ENCODE results near the gene VWA5B1. TPM values are rescaled to one million over a fixed set of nuclear protein-coding genes. Genes with fewer than 3 reads are reported as not detected.
"Not testable (repeated sequence)": the region's sequence is repeated elsewhere in the genome, so short reads cannot be mapped to it uniquely, and the experiment has no call there.

The VWA5B1 gene
- total and polyA plus RNA-seq, 10 of the 15 experiments (the other 5 are each of a cell fraction or from before 2014, with no cell fraction given) = under 0.01 to 0.05 (median 0.01) TPM; not detected in 7

DNA sequence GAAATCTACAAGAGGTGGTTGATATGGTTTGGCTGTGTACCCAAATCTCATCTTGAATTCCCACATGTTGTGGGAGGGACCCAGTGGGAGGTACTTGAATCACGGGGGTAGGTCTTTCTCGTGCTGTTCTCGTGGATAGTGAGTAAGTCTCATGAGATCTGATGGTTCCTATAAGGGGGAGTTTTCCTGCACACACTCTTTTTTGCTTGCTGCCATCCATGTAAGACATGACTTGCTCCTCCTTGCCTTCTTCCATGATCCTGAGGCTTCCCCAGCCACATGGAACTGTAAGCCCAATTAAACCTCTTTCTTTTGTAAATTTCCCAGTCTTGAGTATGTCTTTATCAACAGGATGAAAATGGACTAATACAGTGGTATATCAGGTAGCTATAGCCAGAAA, 5.2 kb upstream of the VWA5B1 start (continued):
- TF ChIP-seq ZNF24 (IDR thresholded peaks at IDR 0.05) (no peak), PAX5 (IDR thresholded peaks at IDR 0.05; ENCODE audit: borderline replicate concordance, low read depth, low read length) (no peak), RCOR1 (conservative IDR thresholded peaks at IDR 0.05; ENCODE audit: low read depth, low read length) (no peak), ATF7 (IDR thresholded peaks at IDR 0.05; ENCODE audit: low read depth) (no peak)
- TF ChIP-seq, protein P1, sequence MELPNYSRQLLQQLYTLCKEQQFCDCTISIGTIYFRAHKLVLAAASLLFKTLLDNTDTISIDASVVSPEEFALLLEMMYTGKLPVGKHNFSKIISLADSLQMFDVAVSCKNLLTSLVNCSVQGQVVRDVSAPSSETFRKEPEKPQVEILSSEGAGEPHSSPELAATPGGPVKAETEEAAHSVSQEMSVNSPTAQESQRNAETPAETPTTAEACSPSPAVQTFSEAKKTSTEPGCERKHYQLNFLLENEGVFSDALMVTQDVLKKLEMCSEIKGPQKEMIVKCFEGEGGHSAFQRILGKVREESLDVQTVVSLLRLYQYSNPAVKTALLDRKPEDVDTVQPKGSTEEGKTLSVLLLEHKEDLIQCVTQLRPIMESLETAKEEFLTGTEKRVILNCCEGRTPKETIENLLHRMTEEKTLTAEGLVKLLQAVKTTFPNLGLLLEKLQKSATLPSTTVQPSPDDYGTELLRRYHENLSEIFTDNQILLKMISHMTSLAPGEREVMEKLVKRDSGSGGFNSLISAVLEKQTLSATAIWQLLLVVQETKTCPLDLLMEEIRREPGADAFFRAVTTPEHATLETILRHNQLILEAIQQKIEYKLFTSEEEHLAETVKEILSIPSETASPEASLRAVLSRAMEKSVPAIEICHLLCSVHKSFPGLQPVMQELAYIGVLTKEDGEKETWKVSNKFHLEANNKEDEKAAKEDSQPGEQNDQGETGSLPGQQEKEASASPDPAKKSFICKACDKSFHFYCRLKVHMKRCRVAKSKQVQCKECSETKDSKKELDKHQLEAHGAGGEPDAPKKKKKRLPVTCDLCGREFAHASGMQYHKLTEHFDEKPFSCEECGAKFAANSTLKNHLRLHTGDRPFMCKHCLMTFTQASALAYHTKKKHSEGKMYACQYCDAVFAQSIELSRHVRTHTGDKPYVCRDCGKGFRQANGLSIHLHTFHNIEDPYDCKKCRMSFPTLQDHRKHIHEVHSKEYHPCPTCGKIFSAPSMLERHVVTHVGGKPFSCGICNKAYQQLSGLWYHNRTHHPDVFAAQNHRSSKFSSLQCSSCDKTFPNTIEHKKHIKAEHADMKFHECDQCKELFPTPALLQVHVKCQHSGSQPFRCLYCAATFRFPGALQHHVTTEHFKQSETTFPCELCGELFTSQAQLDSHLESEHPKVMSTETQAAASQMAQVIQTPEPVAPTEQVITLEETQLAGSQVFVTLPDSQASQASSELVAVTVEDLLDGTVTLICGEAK (IDR thresholded peaks at IDR 0.05; ENCODE audit: borderline replicate concordance) = no peak
- TF ChIP-seq, protein P2, sequence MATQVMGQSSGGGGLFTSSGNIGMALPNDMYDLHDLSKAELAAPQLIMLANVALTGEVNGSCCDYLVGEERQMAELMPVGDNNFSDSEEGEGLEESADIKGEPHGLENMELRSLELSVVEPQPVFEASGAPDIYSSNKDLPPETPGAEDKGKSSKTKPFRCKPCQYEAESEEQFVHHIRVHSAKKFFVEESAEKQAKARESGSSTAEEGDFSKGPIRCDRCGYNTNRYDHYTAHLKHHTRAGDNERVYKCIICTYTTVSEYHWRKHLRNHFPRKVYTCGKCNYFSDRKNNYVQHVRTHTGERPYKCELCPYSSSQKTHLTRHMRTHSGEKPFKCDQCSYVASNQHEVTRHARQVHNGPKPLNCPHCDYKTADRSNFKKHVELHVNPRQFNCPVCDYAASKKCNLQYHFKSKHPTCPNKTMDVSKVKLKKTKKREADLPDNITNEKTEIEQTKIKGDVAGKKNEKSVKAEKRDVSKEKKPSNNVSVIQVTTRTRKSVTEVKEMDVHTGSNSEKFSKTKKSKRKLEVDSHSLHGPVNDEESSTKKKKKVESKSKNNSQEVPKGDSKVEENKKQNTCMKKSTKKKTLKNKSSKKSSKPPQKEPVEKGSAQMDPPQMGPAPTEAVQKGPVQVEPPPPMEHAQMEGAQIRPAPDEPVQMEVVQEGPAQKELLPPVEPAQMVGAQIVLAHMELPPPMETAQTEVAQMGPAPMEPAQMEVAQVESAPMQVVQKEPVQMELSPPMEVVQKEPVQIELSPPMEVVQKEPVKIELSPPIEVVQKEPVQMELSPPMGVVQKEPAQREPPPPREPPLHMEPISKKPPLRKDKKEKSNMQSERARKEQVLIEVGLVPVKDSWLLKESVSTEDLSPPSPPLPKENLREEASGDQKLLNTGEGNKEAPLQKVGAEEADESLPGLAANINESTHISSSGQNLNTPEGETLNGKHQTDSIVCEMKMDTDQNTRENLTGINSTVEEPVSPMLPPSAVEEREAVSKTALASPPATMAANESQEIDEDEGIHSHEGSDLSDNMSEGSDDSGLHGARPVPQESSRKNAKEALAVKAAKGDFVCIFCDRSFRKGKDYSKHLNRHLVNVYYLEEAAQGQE (IDR thresholded peaks at IDR 0.05; ENCODE audit: low read depth, low read length) = no peak

DNA sequence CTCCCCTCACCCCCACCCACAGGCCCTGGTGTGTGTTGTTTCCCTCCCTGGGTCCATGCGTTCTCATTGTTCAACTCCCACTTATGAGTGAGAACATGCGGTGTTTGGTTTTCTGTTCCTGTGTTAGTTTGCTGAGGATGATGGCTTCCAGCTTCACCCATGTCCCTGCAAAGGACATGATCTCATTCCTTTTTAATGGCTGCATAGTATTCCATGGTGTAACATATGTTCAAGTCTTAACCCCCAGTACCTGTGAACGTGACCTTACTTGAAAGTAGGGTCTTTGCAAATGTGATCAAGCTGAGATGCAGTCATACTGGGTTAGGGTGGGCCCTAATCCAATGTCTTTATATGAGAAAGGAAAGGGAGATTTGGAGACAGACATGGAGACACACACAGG, 3.0 kb upstream of the VWA5B1 start:
- WGBS (ENCODE audit: insufficient coverage, insufficient replicate concordance, low lambda C conversion rate, missing lambda C conversion rate) = 40% methylated on average over 3 of the region's 3 CpGs
- H3K4me2 ChIP-seq (ENCODE audit: control insufficient read depth, insufficient read depth); in situ Hi-C loops (cut with MboI); DNase-seq (ENCODE audit: low read depth, low spot score); POLR2A ChIA-PET; H4K20me1 ChIP-seq (ENCODE audit: control insufficient read depth, insufficient read depth); H3K9me3 ChIP-seq (replicated peaks; ENCODE audit: control insufficient read depth, insufficient read depth, low read length); FAIRE-seq; RAD21 ChIA-PET (ENCODE audit: unreplicated experiment); H3K79me2 ChIP-seq (ENCODE audit: control insufficient read depth, insufficient read depth, low read length); intact Hi-C loops (cut with micrococcal nuclease; ENCODE audit: unreplicated experiment); H3K4me3 ChIP-seq; H3K27me3 ChIP-seq (replicated peaks in 1 of 2; ENCODE audit: control insufficient read depth in 2 of 2, insufficient read depth in 2 of 2, low read length in 1 of 2); BruUV-seq (replicated peaks); H3K27ac ChIP-seq (ENCODE audit: control insufficient read depth, insufficient read depth); H3K9ac ChIP-seq (ENCODE audit: control insufficient read depth, insufficient read depth, low read length); H3K4me1 ChIP-seq (ENCODE audit: control insufficient read depth, insufficient read depth, low read length); H2AFZ ChIP-seq (ENCODE audit: control insufficient read depth, low read depth, low read length); H3K36me3 ChIP-seq (ENCODE audit: control insufficient read depth in 2 of 2, insufficient read depth in 2 of 2, low read length in 1 of 2); CTCF ChIA-PET; ATAC-seq; SMC1A ChIA-PET (ENCODE audit: uncharacterized antibody, unreplicated experiment): not testable (repeated sequence)
